Gastroesophageal sphincter (tissue), 3 donors: ENCODE measurements around the gene AP2A2.

ENCODE experiments used
- POLR2A ChIP-seq, 2 donors: fragments of 450-650 bp; IDR thresholded peaks; one replicate each; pipeline ENCODE4 v1.6.1; 2017; ENCODE audit warnings: antibody characterized with exemption in 2 of 2, mild to moderate bottlenecking in 2 of 2, moderate library complexity in 1 of 2
- TF ChIP-seq, protein P1 (sequence below), 4 experiments: fragments of 200-600 bp in 2 of 4; fragments of 450-650 bp in 2 of 4; sonication (generic) in 1 of 4; IDR thresholded peaks; one replicate each; pipeline ENCODE4 v1.5.1; 2017 to 2019; ENCODE audit warnings: antibody characterized with exemption in 4 of 4, mild to moderate bottlenecking in 2 of 4, moderate library complexity in 2 of 4

DNA sequence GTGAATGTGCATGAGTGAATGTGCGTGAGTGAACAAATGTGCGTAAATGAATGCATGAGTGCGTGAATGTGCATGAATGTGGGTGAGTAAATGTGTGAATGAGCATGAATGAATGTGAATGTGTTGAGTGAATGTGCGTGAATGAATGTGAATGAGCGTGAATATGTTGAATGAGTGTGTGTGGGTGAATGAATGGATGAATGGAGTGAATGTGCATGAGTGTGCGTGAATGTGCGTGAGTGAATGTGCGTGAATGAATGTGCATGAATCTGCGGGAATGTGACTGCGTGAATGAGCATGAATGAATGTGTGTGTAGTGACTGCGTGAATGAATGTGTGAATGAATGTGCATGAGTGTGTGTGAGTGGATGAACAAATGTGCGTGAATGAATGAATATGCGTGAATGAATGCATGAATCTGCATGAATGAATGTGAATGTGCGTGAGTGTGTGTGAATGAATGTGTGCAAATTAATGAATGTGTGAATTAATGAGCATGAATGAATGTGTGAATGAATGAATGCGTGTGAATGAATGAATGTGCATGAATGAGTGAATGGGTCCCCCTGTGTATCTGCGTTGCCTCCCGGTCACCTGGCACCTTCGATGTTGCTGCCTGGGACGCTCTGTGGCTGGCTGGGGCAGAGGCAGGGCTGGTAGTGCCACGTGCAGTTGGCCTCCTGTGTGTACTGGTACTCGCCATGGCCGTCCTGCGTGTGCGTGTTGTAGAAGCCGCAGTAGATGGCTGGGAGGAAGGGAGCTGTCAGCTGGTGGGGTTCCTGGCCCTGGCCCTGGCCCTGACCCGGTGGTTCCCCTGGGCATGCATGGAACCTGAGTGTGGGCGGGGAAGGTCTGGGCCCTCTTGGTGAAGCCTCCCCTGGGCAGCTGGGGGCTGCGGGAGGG is 97.5 kb downstream of the AP2A2 start:
- TF ChIP-seq POLR2A (IDR thresholded peaks at IDR 0.05): no peak
- TF ChIP-seq, protein P1, sequence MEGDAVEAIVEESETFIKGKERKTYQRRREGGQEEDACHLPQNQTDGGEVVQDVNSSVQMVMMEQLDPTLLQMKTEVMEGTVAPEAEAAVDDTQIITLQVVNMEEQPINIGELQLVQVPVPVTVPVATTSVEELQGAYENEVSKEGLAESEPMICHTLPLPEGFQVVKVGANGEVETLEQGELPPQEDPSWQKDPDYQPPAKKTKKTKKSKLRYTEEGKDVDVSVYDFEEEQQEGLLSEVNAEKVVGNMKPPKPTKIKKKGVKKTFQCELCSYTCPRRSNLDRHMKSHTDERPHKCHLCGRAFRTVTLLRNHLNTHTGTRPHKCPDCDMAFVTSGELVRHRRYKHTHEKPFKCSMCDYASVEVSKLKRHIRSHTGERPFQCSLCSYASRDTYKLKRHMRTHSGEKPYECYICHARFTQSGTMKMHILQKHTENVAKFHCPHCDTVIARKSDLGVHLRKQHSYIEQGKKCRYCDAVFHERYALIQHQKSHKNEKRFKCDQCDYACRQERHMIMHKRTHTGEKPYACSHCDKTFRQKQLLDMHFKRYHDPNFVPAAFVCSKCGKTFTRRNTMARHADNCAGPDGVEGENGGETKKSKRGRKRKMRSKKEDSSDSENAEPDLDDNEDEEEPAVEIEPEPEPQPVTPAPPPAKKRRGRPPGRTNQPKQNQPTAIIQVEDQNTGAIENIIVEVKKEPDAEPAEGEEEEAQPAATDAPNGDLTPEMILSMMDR (IDR thresholded peaks at IDR 0.05): no peak
